GM19099 (cell line): ENCODE results near the gene ADGRD1.

Experiments used
- POLR2A ChIP-seq: IDR thresholded peaks from 3 replicates; pipeline ENCODE4 v1.6.1; 2011; ENCODE audit warnings: low read depth; ENCODE audit not compliant: insufficient read length; ENCODE audit errors: extremely low read depth

The ADGRD1 gene

GRCh38 chr12:131043401-131043871 is 89.7 kb downstream of the ADGRD1 start:
- TF ChIP-seq POLR2A = no peak

GRCh38 chr12:131044136-131044535 is 90.4 kb downstream of the ADGRD1 start:
- TF ChIP-seq POLR2A = no peak

GRCh38 chr12:131044760-131045381 is 91.2 kb downstream of the ADGRD1 start:
- no peak for TF ChIP-seq POLR2A

GRCh38 chr12:131045705-131046460 is 92.2 kb downstream of the ADGRD1 start:
- TF ChIP-seq POLR2A = no peak

GRCh38 chr12:131046813-131047788 is 93.4 kb downstream of the ADGRD1 start:
- no peak for TF ChIP-seq POLR2A

GRCh38 chr12:131047789-131048610 is 94.3 kb downstream of the ADGRD1 start:
- TF ChIP-seq POLR2A = no peak

- no peak for TF ChIP-seq POLR2A
Observed at GRCh38 chr12:131048611-131048990, 94.9 kb downstream of the ADGRD1 start.

- TF ChIP-seq POLR2A = no peak
Observed at GRCh38 chr12:131049002-131049401, 95.3 kb downstream of the ADGRD1 start.

GRCh38 chr12:131049549-131050339 is 96.0 kb downstream of the ADGRD1 start:
- no peak for TF ChIP-seq POLR2A

GRCh38 chr12:131050463-131051154 is 96.9 kb downstream of the ADGRD1 start:
- TF ChIP-seq POLR2A = no peak

- no peak for TF ChIP-seq POLR2A
Observed at GRCh38 chr12:131051155-131051473, 97.4 kb downstream of the ADGRD1 start.

GRCh38 chr12:131052063-131052781 is 98.5 kb downstream of the ADGRD1 start:
- TF ChIP-seq POLR2A = no peak

- TF ChIP-seq POLR2A = no peak
Observed at GRCh38 chr12:131052929-131053328, 99.2 kb downstream of the ADGRD1 start.
